Ovary (tissue), 3 donors: ENCODE results near the gene PAQR4.

Experiments
- EP300 ChIP-seq: sonication (generic); formaldehyde crosslinking; IDR thresholded peaks from one replicate; pipeline ENCODE4 v1.6.1; 2017; ENCODE audit warnings: antibody characterized with exemption
- POLR2A ChIP-seq: fragments of 450-650 bp; IDR thresholded peaks from one replicate; pipeline ENCODE4 v1.6.1; 2017; ENCODE audit warnings: antibody characterized with exemption, mild to moderate bottlenecking, moderate library complexity
- TF ChIP-seq, protein P1 (sequence below), 3 donors: fragments of 450-650 bp in 2 of 3; fragments of 200-600 bp in 1 of 3; IDR thresholded peaks; one replicate each; pipeline versions ENCODE4 v1.5.1 to v1.8.0; 2016 to 2022; ENCODE audit warnings: antibody characterized with exemption in 3 of 3, mild to moderate bottlenecking in 1 of 3
- donor health status: DM: no; HTN: no; CAD: no.

DNA sequence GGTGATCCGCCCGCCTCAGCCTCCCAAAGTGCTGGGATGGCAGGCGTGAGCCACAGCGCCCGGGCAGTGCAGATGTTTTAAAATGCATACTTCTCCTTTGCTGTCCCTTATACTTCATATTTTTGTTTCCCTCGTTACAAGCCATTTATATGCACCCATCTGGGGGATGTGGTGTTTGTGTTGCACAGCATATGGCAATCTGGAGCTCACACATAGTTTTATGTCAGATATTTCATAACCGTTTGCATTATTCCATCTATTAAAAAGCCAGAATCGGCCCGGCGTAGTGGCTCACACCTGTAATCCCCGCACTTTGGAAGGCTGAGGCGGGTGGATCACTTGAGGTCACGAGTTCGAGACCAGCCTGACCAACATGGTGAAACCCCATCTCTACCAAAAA lies 45.7 kb upstream of the PAQR4 start:
- TF ChIP-seq, protein P1, sequence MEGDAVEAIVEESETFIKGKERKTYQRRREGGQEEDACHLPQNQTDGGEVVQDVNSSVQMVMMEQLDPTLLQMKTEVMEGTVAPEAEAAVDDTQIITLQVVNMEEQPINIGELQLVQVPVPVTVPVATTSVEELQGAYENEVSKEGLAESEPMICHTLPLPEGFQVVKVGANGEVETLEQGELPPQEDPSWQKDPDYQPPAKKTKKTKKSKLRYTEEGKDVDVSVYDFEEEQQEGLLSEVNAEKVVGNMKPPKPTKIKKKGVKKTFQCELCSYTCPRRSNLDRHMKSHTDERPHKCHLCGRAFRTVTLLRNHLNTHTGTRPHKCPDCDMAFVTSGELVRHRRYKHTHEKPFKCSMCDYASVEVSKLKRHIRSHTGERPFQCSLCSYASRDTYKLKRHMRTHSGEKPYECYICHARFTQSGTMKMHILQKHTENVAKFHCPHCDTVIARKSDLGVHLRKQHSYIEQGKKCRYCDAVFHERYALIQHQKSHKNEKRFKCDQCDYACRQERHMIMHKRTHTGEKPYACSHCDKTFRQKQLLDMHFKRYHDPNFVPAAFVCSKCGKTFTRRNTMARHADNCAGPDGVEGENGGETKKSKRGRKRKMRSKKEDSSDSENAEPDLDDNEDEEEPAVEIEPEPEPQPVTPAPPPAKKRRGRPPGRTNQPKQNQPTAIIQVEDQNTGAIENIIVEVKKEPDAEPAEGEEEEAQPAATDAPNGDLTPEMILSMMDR (IDR thresholded peaks at IDR 0.05): no peak
- TF ChIP-seq POLR2A (no peak), EP300 (no peak)
